BLaER1 (cell line): ENCODE results near the gene SLC37A1.
A peak's percentile ranks its signal among the peaks of the same experiment; 100 is the strongest.

Source experiments
- H3K27ac ChIP-seq: shearing (Covaris generic); formaldehyde crosslinking; 2 replicates; pipeline ENCODE4 v1.8.1; 2022
- H3K27me3 ChIP-seq: shearing (Covaris generic); formaldehyde crosslinking; 2 replicates; pipeline ENCODE4 v1.8.1; 2022
- H3K36me3 ChIP-seq: shearing (Covaris generic); formaldehyde crosslinking; 2 replicates; pipeline ENCODE4 v1.8.1; 2022
- H3K4me1 ChIP-seq: shearing (Covaris generic); formaldehyde crosslinking; 2 replicates; pipeline ENCODE4 v1.8.1; 2022
- H3K4me2 ChIP-seq: shearing (Covaris generic); formaldehyde crosslinking; 2 replicates; pipeline ENCODE4 v1.8.1; 2022
- H3K4me3 ChIP-seq: shearing (Covaris generic); formaldehyde crosslinking; 2 replicates; pipeline ENCODE4 v1.8.1; 2022
- H3K9ac ChIP-seq: shearing (Covaris generic); formaldehyde crosslinking; 2 replicates; pipeline ENCODE4 v1.8.1; 2022
- H3K9me3 ChIP-seq: shearing (Covaris generic); formaldehyde crosslinking; 2 replicates; pipeline ENCODE4 v1.8.1; 2022
- H4K20me1 ChIP-seq: shearing (Covaris generic); formaldehyde crosslinking; 2 replicates; pipeline ENCODE4 v1.8.1; 2022
- Cebpa-rat ChIP-seq: shearing (Covaris generic); IDR thresholded peaks from 2 replicates; pipeline ENCODE4 v1.8.1; 2022

The SLC37A1 gene

GRCh38 chr21:42547906-42548365 is 34.3 kb downstream of the SLC37A1 start:
- Histone ChIP-seq H4K20me1 (peaks cover 41% of the 10 kb centered on the region), H3K36me3 (peaks cover 58% of the 10 kb centered on the region), H3K9me3 (no peaks in the 10 kb centered on the region), H3K27ac (no peak overlapping the region), H3K4me3 (no peak overlapping the region), H3K9ac (no peak overlapping the region), H3K4me2 (no peak overlapping the region), H3K27me3 (no peaks in the 10 kb centered on the region), H3K4me1 (peaks cover 34% of the 10 kb centered on the region)
- TF ChIP-seq Cebpa-rat: no peak

- Histone ChIP-seq H3K27me3 (no peaks in the 10 kb centered on the region), H3K4me2 (no peak overlapping the region), H3K9ac (no peak overlapping the region), H3K36me3 (peaks cover 49% of the 10 kb centered on the region), H3K4me3 (no peak overlapping the region), H3K4me1 (peaks cover 36% of the 10 kb centered on the region), H3K27ac (no peak overlapping the region), H4K20me1 (peaks cover 34% of the 10 kb centered on the region), H3K9me3 (no peaks in the 10 kb centered on the region)
- no peak for TF ChIP-seq Cebpa-rat
Measured at GRCh38 chr21:42548687-42549406, 35.2 kb downstream of the SLC37A1 start.

- H3K27me3 ChIP-seq: no peaks in the 10 kb centered on the region
- H3K27ac ChIP-seq: no peak overlapping the region
- no peak overlapping the region for H3K9ac ChIP-seq
- no peaks in the 10 kb centered on the region for H3K9me3 ChIP-seq
- TF ChIP-seq Cebpa-rat: no peak
- peaks cover 55% of the 10 kb centered on the region for H3K36me3 ChIP-seq
- peaks cover 36% of the 10 kb centered on the region for H3K4me1 ChIP-seq
- peaks cover 26% of the 10 kb centered on the region for H4K20me1 ChIP-seq
- no peak overlapping the region for H3K4me2 ChIP-seq
- H3K4me3 ChIP-seq: no peak overlapping the region
Measured at GRCh38 chr21:42550817-42551216, 37.2 kb downstream of the SLC37A1 start.

GRCh38 chr21:42552407-42553336 is 39.0 kb downstream of the SLC37A1 start:
- Histone ChIP-seq H3K9me3 (no peaks in the 10 kb centered on the region), H3K36me3 (peaks cover 41% of the 10 kb centered on the region)

GRCh38 chr21:42553435-42553834 is 39.8 kb downstream of the SLC37A1 start:
- Histone ChIP-seq H3K36me3 (peaks cover 33% of the 10 kb centered on the region), H3K4me1 (peaks cover 60% of the 10 kb centered on the region), H4K20me1 (peaks cover 27% of the 10 kb centered on the region), H3K27ac (no peak overlapping the region), H3K4me3 (no peak overlapping the region), H3K27me3 (no peaks in the 10 kb centered on the region), H3K9ac (no peak overlapping the region), H3K4me2 (peak overlapping the region; percentile 25), H3K9me3 (no peaks in the 10 kb centered on the region)
- no peak for TF ChIP-seq Cebpa-rat

More at GRCh38 chr21:42552407-42553336, 39.0 kb downstream of the SLC37A1 start:
- H3K9ac ChIP-seq: no peak overlapping the region
- H3K4me2 ChIP-seq: peak overlapping the region; percentile 25
- H4K20me1 ChIP-seq: peaks cover 27% of the 10 kb centered on the region
- no peak overlapping the region for H3K4me3 ChIP-seq
- H3K4me1 ChIP-seq: peaks cover 53% of the 10 kb centered on the region
- H3K27me3 ChIP-seq: no peaks in the 10 kb centered on the region
- no peak overlapping the region for H3K27ac ChIP-seq
- TF ChIP-seq Cebpa-rat: no peak

- peaks cover 27% of the 10 kb centered on the region for H4K20me1 ChIP-seq
- H3K9me3 ChIP-seq: no peaks in the 10 kb centered on the region
- peaks cover 33% of the 10 kb centered on the region for H3K36me3 ChIP-seq
- no peak for TF ChIP-seq Cebpa-rat
- H3K27ac ChIP-seq: no peak overlapping the region
- H3K4me3 ChIP-seq: no peak overlapping the region
- no peak overlapping the region for H3K9ac ChIP-seq
- H3K4me1 ChIP-seq: peaks cover 70% of the 10 kb centered on the region
- H3K4me2 ChIP-seq: no peak overlapping the region; the same call in 1 of the 2 replicates
- no peaks in the 10 kb centered on the region for H3K27me3 ChIP-seq
Measured at GRCh38 chr21:42554251-42554961, 40.8 kb downstream of the SLC37A1 start.

- no peaks in the 10 kb centered on the region for H3K27me3 ChIP-seq
- H3K4me1 ChIP-seq: peaks cover 83% of the 10 kb centered on the region
- TF ChIP-seq Cebpa-rat: no peak
- H4K20me1 ChIP-seq: peaks cover 38% of the 10 kb centered on the region
- peaks cover 28% of the 10 kb centered on the region for H3K36me3 ChIP-seq
- no peak overlapping the region for H3K9ac ChIP-seq
- peak overlapping the region; percentile 76 for H3K4me2 ChIP-seq
- H3K9me3 ChIP-seq: no peaks in the 10 kb centered on the region
- no peak overlapping the region for H3K27ac ChIP-seq
- H3K4me3 ChIP-seq: no peak overlapping the region
Measured at GRCh38 chr21:42555756-42556438, 42.2 kb downstream of the SLC37A1 start.

GRCh38 chr21:42556476-42556875 is 42.8 kb downstream of the SLC37A1 start:
- Histone ChIP-seq H3K4me1 (peaks cover 89% of the 10 kb centered on the region), H3K36me3 (peaks cover 31% of the 10 kb centered on the region), H3K4me3 (no peak overlapping the region), H3K9me3 (no peaks in the 10 kb centered on the region), H4K20me1 (peaks cover 39% of the 10 kb centered on the region), H3K27me3 (no peaks in the 10 kb centered on the region), H3K27ac (peak overlapping the region; percentile 32; the same call in 1 of the 2 replicates), H3K4me2 (peak overlapping the region; percentile 76), H3K9ac (no peak overlapping the region; the same call in 1 of the 2 replicates)
- TF ChIP-seq Cebpa-rat: no peak

GRCh38 chr21:42556960-42557359 is 43.3 kb downstream of the SLC37A1 start:
- H3K27ac ChIP-seq: peak overlapping the region; percentile 32; the same call in 1 of the 2 replicates
- H3K9me3 ChIP-seq: no peaks in the 10 kb centered on the region
- peaks cover 39% of the 10 kb centered on the region for H4K20me1 ChIP-seq
- no peak for TF ChIP-seq Cebpa-rat
- peaks cover 94% of the 10 kb centered on the region for H3K4me1 ChIP-seq
- peaks cover 31% of the 10 kb centered on the region for H3K36me3 ChIP-seq
- H3K27me3 ChIP-seq: no peaks in the 10 kb centered on the region
- H3K9ac ChIP-seq: no peak overlapping the region; the same call in 1 of the 2 replicates
- H3K4me2 ChIP-seq: peak overlapping the region; percentile 76
- no peak overlapping the region for H3K4me3 ChIP-seq
